Activated naive CD4-positive, alpha-beta T cell treated with anti-CD3 and anti-CD28 coated beads, Interleukin-2, amount 50 U/mL, for 24 hours (primary cell): ENCODE results near the gene SHE.

Experiments
- H3K27ac Mint-ChIP-seq: one replicate; pipeline ENCODE4 v1.8.0; 2021; ENCODE audit warnings: mild to moderate bottlenecking, mixed read lengths
- H3K27me3 Mint-ChIP-seq: one replicate; pipeline ENCODE4 v1.8.0; 2021; ENCODE audit warnings: mixed read lengths
- H3K36me3 Mint-ChIP-seq: one replicate; pipeline ENCODE4 v1.8.0; 2021; ENCODE audit warnings: mixed read lengths
- H3K4me1 Mint-ChIP-seq: one replicate; pipeline ENCODE4 v1.8.0; 2021; ENCODE audit warnings: mixed read lengths
- H3K4me3 Mint-ChIP-seq: one replicate; pipeline ENCODE4 v1.8.0; 2021; ENCODE audit warnings: mild to moderate bottlenecking, mixed read lengths
- H3K9me3 Mint-ChIP-seq: one replicate; pipeline ENCODE4 v1.8.0; 2021; ENCODE audit warnings: mixed read lengths

SHE gene

DNA sequence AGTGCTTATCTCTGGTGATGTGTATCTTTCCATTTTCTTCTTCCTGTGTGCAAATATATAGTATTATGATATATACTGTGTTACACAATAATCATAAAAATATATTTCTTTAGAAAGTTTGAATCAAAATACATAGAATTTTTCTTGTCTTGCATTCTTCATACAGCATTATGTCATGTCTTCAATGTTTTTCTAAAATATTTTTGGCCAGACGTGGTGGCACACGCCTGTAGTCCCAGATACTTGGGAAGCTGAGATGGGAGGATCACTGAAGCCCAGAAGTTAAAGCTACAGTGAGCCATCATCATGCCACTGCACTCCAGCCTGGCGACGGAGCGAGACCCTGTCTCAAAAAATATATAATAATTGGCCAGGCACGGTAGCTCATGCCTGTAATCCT is 55.4 kb downstream of the SHE start:
- peaks cover 38% of the 10 kb centered on the region for H3K4me1 Mint-ChIP-seq
- H3K27me3 Mint-ChIP-seq = no peaks in the 10 kb centered on the region
- H3K4me3 Mint-ChIP-seq = no peak overlapping the region
- H3K36me3 Mint-ChIP-seq = peaks cover 21% of the 10 kb centered on the region
- no peaks in the 10 kb centered on the region for H3K9me3 Mint-ChIP-seq
- H3K27ac Mint-ChIP-seq = no peak overlapping the region

DNA sequence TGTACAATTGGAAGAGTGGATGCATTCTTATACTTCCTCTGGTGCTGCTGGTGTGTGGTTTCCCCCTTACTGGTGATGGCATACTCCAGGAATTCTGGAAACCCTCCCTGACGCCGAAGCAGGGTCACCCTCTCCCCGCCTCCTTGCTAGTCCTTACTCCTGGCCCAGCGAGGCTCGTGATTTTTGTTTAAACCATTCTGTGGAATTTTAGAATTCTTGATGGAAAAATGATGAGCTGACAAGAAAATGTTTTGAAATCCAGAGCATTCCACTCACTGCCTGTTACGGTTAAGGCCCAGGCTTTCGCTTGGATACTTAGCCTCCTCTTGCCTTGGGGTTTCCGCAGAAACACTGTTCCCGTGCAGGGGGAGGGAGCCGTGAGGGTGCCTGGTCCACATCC is 55.9 kb downstream of the SHE start:
- Mint-ChIP-seq H3K4me1 (peaks cover 41% of the 10 kb centered on the region), H3K36me3 (peaks cover 19% of the 10 kb centered on the region), H3K4me3 (no peak overlapping the region), H3K27me3 (no peaks in the 10 kb centered on the region), H3K9me3 (no peaks in the 10 kb centered on the region), H3K27ac (peak overlapping the region; percentile 55)

DNA sequence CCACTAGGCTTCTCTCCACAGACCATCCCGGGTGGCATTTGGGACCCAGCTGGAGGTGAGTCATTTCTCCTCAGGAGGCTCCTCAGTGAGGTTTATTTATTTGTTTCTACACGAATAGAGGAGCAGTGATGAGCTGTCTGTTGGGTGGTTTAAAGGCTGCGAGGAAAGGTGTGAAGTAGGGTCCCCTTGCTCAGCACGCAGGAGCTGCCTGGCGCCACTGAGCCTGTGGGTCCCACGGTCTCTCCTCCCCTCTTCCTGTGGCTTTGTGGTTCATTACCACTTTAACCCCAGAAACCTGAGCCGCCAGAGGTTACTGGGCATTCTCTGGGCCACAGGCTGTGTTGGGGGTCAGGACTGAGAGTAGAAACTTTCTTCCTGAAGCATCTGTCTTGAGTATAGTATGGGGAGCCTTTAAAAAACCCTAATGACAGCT is 57.2 kb downstream of the SHE start:
- Mint-ChIP-seq H3K9me3 (no peaks in the 10 kb centered on the region), H3K27me3 (no peaks in the 10 kb centered on the region), H3K4me3 (no peak overlapping the region), H3K4me1 (peaks cover 54% of the 10 kb centered on the region), H3K27ac (no peak overlapping the region), H3K36me3 (peaks cover 15% of the 10 kb centered on the region)

DNA sequence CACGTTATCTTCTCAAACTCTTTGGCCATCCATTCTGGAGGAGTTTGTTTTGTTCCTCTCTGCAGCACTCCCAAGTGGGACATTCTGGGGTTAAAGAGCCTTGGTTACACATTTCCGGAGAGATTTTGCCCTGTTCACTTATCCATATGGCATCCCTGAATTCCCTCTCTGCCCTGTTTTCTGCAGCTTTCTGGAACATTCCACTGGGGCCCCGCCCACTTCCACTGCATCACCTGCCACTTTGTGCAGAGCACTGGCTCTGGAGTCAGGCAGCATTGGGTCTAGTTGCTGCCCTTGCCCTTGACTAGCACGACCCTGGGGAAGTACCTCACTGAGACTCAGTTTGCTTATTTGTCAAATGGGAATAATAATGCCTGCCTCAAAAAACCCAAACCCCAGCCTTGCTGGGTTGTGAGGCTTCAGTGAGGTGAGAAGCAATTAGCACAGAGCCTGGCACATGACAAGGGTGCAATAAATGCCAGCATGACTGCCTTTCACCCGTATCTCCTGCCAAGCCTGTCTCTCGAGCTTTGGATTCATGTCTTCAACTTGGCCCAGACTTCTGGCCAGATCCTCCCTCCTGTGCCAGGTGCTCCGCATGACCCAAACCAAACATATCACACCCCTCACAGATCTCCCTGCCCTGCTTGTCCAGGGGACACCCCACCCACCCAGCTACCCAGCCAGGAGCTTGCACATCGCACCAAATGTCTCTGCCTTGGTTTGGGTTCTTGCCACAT is 58.8 kb downstream of the SHE start:
- H3K4me3 Mint-ChIP-seq = no peak overlapping the region
- no peaks in the 10 kb centered on the region for H3K9me3 Mint-ChIP-seq
- H3K27ac Mint-ChIP-seq = peak overlapping the region; percentile 30
- H3K36me3 Mint-ChIP-seq = peaks cover 15% of the 10 kb centered on the region
- no peaks in the 10 kb centered on the region for H3K27me3 Mint-ChIP-seq
- H3K4me1 Mint-ChIP-seq = peaks cover 68% of the 10 kb centered on the region

DNA sequence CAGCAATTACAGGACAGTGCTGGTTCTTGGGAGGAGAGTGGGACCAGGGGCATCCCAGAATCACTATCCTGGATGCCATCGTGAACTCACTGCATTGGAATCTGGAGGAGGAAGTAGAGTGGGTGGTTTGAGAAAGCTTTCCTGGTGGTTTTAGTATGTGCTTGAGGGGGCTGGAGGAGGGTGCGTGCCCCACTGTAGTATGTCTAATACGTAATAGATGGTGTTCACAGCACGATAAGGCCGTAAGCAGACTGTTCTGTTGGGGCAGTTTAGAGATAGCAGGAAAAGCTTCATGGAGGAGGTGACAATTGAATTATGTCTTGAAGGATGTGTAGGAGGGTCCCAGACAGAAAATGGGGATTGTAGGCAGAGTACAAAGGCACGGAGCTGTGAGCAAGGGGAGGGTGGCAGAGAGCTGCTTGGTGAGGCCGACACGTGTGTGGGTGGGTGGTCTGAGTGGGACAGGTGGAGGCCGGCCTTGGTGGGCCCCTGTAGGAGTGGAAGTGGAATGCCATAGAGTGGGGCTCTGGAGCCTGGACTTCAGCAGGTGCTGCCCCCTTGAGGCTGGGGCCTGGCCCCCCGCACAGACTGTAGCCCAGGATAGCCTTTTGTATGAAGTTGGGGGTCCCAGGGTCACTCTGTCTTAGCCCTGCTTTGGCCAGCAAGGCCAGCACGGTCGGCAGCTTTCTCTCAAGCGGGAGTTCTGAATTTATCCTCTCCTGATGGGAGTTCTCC is 60.0 kb downstream of the SHE start:
- Mint-ChIP-seq H3K4me1 (peaks cover 75% of the 10 kb centered on the region), H3K9me3 (no peaks in the 10 kb centered on the region), H3K27ac (peak overlapping the region; percentile 93), H3K27me3 (no peaks in the 10 kb centered on the region), H3K4me3 (peak overlapping the region; percentile 74), H3K36me3 (peaks cover 15% of the 10 kb centered on the region)

DNA sequence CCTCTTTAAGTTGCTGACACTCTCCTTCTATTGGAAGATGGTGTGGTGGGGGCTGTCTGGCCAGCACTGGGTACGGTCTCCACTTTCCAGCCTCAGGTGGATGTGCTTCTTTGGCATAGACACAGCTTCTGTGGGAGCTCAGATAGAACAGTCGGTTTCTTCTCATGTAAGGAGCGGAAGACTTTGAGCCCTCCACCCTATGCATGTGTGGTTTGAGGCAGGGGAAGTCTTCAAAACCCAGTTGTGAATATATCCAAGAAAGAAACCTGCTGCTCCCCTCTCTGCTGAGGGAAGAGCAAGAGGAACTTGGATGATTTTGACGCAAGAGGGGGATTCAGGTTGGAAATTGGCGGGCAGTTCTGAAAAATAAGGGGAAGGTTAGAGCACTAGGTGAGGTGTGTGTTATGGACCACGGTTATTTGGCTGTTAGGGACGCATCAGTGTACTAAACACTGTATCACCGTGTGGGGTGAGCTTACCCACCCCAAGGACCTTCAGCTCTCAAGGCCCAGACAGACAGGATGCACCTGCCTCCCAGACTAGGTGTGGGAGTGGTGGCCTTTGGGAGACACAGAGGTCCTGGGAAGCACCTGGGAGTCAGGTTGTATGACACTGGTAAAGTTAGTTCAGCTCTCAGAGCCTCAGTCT is 60.8 kb downstream of the SHE start:
- H3K4me1 Mint-ChIP-seq = peaks cover 73% of the 10 kb centered on the region
- peaks cover 15% of the 10 kb centered on the region for H3K36me3 Mint-ChIP-seq
- no peaks in the 10 kb centered on the region for H3K9me3 Mint-ChIP-seq
- H3K27ac Mint-ChIP-seq = peak overlapping the region; percentile 93
- peak overlapping the region; percentile 74 for H3K4me3 Mint-ChIP-seq
- H3K27me3 Mint-ChIP-seq = no peaks in the 10 kb centered on the region

DNA sequence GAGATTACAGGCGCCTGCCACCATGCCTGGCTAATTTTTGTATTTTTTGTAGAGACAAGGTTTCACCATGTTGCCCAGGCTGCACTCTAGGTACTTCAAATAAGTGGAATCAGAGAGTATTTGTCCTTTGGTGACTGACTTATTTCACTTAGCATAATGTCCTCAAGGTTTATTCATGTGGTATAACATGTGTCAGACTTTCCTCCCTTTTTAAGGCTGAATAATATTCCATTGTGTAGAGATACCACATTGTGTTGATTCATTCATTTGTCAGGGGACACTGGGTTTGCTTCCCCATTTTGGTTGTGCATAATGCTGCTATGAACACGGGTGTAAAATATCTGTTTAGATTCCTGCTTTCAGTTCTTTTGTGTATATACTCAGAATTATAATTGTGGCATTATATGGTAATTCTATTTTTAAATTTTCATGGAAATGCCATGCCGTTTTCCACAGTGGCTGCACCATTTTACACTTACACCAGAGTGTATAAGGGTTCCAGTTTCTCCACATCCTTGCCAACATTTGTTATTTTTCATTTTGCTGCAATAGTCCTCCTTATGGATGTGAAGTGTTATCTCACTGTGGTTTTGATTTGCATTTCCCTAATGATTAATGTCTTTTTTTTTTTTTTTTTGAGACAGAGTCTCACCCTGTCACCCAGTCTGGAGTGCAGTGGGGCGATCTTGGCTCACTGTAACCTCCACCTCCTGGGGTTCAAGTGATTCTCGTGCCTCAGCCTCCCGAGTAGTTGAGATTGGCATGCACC is 62.0 kb downstream of the SHE start:
- peak overlapping the region; percentile 93 for H3K27ac Mint-ChIP-seq
- no peaks in the 10 kb centered on the region for H3K27me3 Mint-ChIP-seq
- peaks cover 64% of the 10 kb centered on the region for H3K4me1 Mint-ChIP-seq
- no peaks in the 10 kb centered on the region for H3K9me3 Mint-ChIP-seq
- H3K4me3 Mint-ChIP-seq = peak overlapping the region; percentile 84
- H3K36me3 Mint-ChIP-seq = peaks cover 10% of the 10 kb centered on the region

DNA sequence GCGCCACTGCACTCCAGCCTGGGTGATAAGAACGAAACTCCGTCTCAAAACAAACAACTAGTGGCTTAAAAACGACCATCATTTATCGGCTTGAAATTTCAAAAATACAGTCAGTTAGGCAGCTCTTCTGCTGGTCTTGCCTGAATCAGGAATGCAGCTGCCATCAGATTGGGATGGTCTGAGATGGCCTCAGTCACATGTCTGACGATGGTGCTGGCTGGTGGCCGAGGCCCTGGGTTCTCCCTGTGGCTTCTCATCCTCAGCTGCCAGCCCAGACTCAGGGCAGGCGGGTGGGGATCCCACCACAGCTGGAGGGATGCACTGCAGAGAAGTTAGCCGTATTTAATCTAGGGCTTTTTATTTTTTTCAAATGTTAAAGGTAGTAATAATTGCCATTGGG is 65.8 kb downstream of the SHE start:
- peaks cover 4% of the 10 kb centered on the region for H3K36me3 Mint-ChIP-seq
- H3K4me1 Mint-ChIP-seq = peaks cover 55% of the 10 kb centered on the region
- H3K27ac Mint-ChIP-seq = peak overlapping the region; percentile 55
- no peak overlapping the region for H3K4me3 Mint-ChIP-seq
- H3K9me3 Mint-ChIP-seq = no peaks in the 10 kb centered on the region
- no peaks in the 10 kb centered on the region for H3K27me3 Mint-ChIP-seq

DNA sequence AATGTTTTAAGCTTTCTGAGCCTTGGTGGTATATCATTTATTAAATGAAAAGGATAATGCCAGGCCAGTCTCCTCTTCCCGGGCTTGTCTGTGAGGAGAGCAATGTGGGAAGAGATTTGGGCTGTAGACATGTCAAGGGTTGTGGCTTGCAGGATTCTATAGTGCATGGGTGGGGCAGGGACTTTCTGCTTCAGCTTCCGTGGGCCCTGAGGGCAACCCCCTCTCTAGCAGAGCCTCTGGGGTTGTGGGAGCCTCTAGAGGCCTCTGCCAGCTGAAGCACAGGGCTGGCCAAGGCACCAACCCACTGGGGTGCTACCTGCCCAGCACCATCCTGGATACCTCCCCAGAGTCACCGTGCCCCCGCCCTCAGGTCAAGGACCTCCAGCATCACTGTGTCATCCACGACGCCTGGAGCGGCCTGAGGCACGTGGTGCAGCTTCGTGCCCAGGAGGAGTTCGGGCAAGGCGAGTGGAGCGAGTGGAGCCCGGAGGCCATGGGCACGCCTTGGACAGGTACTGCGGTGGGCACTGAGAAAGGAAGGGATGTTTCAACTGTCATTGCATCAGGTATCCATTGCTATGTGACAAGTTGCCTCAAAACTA is 66.5 kb downstream of the SHE start:
- H3K36me3 Mint-ChIP-seq = peaks cover 4% of the 10 kb centered on the region

DNA sequence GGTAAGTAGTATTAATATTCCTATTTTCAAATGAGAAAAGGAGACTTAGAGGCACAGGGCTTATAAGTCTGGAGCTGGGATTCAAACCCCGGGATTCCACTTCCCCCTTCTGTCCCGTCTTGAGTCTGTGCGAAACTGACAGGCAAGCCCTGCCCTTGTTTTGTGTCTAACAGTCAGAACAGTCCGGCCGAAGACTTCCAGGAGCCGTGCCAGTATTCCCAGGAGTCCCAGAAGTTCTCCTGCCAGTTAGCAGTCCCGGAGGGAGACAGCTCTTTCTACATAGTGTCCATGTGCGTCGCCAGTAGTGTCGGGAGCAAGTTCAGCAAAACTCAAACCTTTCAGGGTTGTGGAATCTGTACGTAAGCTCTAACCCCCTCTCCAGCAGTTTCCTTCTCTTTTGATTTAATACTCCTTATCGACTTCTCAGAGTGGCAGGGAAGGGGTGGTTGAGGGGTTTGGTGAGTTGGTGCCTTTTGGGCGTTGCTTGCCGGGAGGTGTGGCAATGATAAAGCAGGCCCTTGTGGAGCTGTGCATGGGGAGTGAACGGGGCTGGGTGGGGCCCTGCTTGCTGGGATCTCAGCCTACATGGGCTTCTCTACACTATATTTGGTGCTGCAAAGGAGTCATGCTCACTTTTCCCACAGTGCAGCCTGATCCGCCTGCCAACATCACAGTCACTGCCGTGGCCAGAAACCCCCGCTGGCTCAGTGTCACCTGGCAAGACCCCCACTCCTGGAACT is 67.7 kb downstream of the SHE start:
- H3K4me1 Mint-ChIP-seq = peaks cover 47% of the 10 kb centered on the region
- peak overlapping the region; percentile 62 for H3K27ac Mint-ChIP-seq
- H3K4me3 Mint-ChIP-seq = no peak overlapping the region
- H3K36me3 Mint-ChIP-seq = peaks cover 6% of the 10 kb centered on the region
- H3K9me3 Mint-ChIP-seq = no peaks in the 10 kb centered on the region
- H3K27me3 Mint-ChIP-seq = no peaks in the 10 kb centered on the region

More for the DNA sequence above, 66.5 kb downstream of the SHE start:
- Mint-ChIP-seq H3K4me3 (no peak overlapping the region), H3K27ac (no peak overlapping the region), H3K4me1 (peaks cover 54% of the 10 kb centered on the region), H3K27me3 (no peaks in the 10 kb centered on the region), H3K9me3 (no peaks in the 10 kb centered on the region)

DNA sequence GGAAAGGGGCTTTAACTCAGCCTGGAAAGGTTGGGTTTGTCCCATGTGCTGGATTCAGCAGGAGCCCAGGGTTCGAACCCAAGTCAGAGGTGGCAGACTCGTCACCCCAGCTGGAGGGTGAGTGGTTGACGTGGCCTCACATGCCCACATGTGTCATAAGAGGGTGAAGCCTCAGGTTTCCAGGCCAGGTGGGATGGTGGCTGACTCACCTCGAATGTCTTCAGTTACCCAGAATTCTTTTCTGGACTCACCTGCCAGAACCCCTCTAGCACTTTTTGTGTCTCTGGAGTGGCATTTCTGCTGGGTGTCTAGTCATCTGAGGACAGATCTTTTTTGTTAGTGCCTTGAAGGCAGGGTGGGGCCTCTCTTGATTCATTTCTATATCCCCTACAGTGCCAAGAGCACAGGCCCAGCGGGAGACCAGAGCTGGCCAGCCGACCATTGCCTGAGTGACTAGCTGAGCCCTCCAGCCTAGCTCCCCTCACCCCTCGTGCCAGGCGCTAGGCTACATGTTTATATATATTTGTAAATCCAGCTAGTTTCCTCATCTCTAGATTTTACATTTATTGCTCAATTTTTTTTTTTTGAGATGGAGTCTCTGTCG is 68.9 kb downstream of the SHE start:
- H3K27ac Mint-ChIP-seq = peak overlapping the region; percentile 84
- peaks cover 6% of the 10 kb centered on the region for H3K36me3 Mint-ChIP-seq
- H3K27me3 Mint-ChIP-seq = no peaks in the 10 kb centered on the region
- no peak overlapping the region for H3K4me3 Mint-ChIP-seq
- H3K9me3 Mint-ChIP-seq = no peaks in the 10 kb centered on the region
- H3K4me1 Mint-ChIP-seq = peaks cover 42% of the 10 kb centered on the region

DNA sequence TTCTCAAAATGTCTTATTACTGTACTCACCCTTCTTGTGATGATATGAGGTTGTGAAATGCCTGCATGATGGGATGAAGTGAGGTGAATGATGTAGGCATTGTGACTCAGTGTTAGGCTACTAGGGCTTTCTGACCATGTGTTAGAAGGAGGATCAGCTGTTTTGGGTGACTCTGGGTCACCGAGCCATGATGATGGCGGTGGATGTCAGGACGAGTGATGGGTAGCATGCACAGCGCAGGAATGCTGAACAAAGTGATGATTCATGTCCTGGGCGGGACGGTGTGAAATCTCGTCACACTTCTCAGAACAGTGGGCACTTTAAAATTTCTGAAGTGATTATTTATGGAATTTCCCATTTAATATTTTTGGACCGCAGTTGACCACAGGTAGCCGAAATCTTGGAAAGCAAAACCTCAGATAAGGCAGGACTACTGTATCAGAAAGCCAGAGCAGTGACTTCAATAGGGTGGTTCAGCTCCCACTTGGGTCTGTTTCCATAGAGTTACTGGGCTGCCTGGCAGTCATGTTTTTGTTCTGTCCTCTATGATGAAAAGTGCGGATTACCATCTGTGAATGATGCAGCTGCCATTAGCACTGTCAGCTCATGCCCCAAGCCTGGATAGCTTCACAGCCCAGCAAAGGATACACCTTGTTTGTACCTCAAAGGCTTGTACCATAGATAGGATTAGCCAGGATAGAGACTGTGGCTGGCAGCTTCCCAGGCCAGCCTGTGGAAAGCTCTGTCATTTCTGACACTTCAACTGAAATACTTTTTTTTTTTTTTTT is 70.4 kb downstream of the SHE start:
- Mint-ChIP-seq H3K36me3 (peaks cover 6% of the 10 kb centered on the region), H3K27ac (peak overlapping the region; percentile 76), H3K27me3 (no peaks in the 10 kb centered on the region), H3K4me3 (peak overlapping the region; percentile 6), H3K4me1 (peaks cover 49% of the 10 kb centered on the region), H3K9me3 (no peaks in the 10 kb centered on the region)

DNA sequence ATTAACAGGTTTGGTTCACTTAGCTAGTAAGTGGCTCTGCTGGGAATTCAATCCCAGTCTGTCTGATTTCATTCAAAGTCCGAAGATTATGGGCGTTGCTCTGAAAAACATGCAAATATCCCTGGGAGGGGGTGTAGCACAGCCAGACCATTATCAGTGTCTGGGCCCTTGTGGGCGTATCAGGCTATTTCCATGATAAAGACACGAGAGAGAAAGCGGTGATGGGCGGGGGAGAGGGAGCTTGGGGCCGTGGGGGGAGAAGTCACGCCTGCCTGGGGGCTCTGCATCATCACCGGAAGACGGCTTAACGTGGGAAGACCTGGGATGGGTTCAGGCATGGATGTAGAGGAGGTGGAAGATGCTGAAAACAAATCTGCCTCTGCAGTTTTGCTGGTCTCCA is 71.3 kb downstream of the SHE start:
- Mint-ChIP-seq H3K9me3 (no peaks in the 10 kb centered on the region), H3K27ac (peak overlapping the region; percentile 6), H3K27me3 (no peaks in the 10 kb centered on the region), H3K4me3 (no peak overlapping the region), H3K36me3 (peaks cover 6% of the 10 kb centered on the region), H3K4me1 (peaks cover 54% of the 10 kb centered on the region)
